22Rv1 (cell line): ENCODE data around the gene CNGB1.

Experiments used
- ZFX ChIP-seq: fragments of 450-650 bp; IDR thresholded peaks from 2 replicates; pipeline ENCODE4 v1.6.1; 2017; ENCODE audit warnings: antibody characterized with exemption, borderline replicate concordance
- TF ChIP-seq, protein P1 (sequence below): fragments of 450-650 bp; IDR thresholded peaks from 2 replicates; pipeline ENCODE4 v1.5.1; 2017; ENCODE audit warnings: mild to moderate bottlenecking

DNA sequence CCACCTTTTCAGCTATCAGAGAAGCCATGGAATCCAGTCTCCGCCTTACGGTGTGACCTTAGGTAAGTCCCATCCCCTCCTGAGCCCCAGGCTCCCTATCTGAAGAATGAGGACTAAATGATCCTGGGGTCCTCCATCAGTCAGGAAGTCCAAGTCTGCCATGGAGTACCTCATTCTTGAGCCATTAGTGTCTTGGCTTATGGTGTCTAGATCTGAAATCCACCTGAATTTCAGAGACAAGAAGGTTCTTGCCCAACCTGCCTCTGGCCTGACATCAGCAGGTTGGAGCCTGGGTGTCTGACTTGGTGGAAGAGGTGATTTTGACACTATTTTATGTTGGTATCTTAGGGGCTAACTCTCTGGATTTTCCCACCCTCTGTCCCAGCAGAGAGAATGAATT lies 47.1 kb downstream of the CNGB1 start:
- TF ChIP-seq, protein P1, sequence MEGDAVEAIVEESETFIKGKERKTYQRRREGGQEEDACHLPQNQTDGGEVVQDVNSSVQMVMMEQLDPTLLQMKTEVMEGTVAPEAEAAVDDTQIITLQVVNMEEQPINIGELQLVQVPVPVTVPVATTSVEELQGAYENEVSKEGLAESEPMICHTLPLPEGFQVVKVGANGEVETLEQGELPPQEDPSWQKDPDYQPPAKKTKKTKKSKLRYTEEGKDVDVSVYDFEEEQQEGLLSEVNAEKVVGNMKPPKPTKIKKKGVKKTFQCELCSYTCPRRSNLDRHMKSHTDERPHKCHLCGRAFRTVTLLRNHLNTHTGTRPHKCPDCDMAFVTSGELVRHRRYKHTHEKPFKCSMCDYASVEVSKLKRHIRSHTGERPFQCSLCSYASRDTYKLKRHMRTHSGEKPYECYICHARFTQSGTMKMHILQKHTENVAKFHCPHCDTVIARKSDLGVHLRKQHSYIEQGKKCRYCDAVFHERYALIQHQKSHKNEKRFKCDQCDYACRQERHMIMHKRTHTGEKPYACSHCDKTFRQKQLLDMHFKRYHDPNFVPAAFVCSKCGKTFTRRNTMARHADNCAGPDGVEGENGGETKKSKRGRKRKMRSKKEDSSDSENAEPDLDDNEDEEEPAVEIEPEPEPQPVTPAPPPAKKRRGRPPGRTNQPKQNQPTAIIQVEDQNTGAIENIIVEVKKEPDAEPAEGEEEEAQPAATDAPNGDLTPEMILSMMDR: no peak
- no peak for TF ChIP-seq ZFX
